ENCODE results near the gene DMD. TPM values are rescaled to one million over a fixed set of nuclear protein-coding genes. Genes with fewer than 3 reads are reported as not detected.

DMD gene
- polyA plus RNA-seq, 3 donors, result 0.23 TPM; not detected in 2

DNA sequence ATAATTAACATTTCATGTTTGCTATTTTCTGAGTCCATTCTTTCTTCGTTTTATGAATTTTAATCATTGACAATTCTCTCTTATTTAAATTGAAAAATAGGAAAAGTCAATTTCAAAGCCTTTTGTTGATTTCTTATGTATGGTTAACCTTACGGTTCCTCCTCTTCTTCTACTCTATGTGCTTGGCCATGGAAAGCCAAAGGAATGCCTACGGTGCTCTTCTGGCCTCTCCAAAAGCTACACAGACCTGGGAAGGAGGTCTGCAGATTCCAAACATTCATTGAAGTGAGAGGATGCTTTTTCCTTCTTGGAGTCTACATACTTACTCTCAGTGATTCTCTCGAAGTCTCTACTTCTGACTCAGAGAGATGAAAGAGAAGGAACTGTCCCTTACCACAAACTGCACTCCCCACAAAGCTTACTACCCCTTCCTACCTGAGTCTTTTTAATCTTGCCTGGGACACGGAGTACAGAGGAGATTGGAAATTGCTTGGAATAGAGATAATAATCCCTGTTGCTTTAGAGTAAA is 1276.4 kb downstream of the DMD start:
- H3K27ac Mint-ChIP-seq, result no peak overlapping the region
- no peak overlapping the region for H2AFZ ChIP-seq (ENCODE audit: insufficient read depth, low read depth, low read length, poor library complexity, severe bottlenecking)
- H3K36me3 Mint-ChIP-seq, result no peaks in the 10 kb centered on the region
- H3K79me2 ChIP-seq (ENCODE audit: insufficient read depth, low read length), result no peaks in the 10 kb centered on the region
- no peaks in the 10 kb centered on the region for H3K27me3 ChIP-seq (ENCODE audit: control insufficient read depth in 2 of 2, insufficient read depth in 2 of 2, low read length in 2 of 2)
- peaks cover 0 to 2% (median 0%) of the 10 kb centered on the region in 7 donors for H3K9me3 Mint-ChIP-seq
- no peaks in the 10 kb centered on the region for H3K4me1 ChIP-seq (ENCODE audit: control insufficient read depth in 1 of 2, insufficient read depth in 2 of 2, low read length in 2 of 2)
- no peak overlapping the region for H3K4me3 Mint-ChIP-seq
- no CpG with 5 or more reads among the region's 5 CpGs for WGBS (ENCODE audit: insufficient coverage)
- H3K4me2 ChIP-seq (replicated peaks; ENCODE audit: extremely low read depth, low read length, poor library complexity, severe bottlenecking), result no peak overlapping the region
- H3K36me3 ChIP-seq (replicated peaks in 1 of 2; ENCODE audit: control insufficient read depth in 1 of 2, insufficient read depth in 2 of 2, low read length in 2 of 2), result no peaks in the 10 kb centered on the region
- H3K9ac ChIP-seq (ENCODE audit: insufficient read depth, low read length, poor library complexity, severe bottlenecking), result no peak overlapping the region
- TF ChIP-seq, protein P1, sequence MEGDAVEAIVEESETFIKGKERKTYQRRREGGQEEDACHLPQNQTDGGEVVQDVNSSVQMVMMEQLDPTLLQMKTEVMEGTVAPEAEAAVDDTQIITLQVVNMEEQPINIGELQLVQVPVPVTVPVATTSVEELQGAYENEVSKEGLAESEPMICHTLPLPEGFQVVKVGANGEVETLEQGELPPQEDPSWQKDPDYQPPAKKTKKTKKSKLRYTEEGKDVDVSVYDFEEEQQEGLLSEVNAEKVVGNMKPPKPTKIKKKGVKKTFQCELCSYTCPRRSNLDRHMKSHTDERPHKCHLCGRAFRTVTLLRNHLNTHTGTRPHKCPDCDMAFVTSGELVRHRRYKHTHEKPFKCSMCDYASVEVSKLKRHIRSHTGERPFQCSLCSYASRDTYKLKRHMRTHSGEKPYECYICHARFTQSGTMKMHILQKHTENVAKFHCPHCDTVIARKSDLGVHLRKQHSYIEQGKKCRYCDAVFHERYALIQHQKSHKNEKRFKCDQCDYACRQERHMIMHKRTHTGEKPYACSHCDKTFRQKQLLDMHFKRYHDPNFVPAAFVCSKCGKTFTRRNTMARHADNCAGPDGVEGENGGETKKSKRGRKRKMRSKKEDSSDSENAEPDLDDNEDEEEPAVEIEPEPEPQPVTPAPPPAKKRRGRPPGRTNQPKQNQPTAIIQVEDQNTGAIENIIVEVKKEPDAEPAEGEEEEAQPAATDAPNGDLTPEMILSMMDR (IDR thresholded peaks at IDR 0.05), result no peak
- H3K27ac ChIP-seq (ENCODE audit: low read depth in 1 of 2, low read length in 2 of 2), result no peak overlapping the region
- H4K20me1 ChIP-seq (ENCODE audit: insufficient read depth, low read length), result no peaks in the 10 kb centered on the region
- no peaks in the 10 kb centered on the region for H3K4me1 Mint-ChIP-seq
- intact Hi-C loops (cut with micrococcal nuclease), result no loop called here
- no peaks in the 10 kb centered on the region for H3K27me3 Mint-ChIP-seq (ENCODE audit: low read depth in 3 of 3)
- no peak overlapping the region for H3K4me3 ChIP-seq (replicated peaks in 1 of 3; ENCODE audit: low read depth in 2 of 3, low read length in 3 of 3)
- no peaks in the 10 kb centered on the region for H3K9me3 ChIP-seq (replicated peaks in 1 of 2; ENCODE audit: control insufficient read depth in 1 of 2, insufficient read depth in 1 of 2, low read length in 2 of 2)
- DNase-seq, result no peak

DNA sequence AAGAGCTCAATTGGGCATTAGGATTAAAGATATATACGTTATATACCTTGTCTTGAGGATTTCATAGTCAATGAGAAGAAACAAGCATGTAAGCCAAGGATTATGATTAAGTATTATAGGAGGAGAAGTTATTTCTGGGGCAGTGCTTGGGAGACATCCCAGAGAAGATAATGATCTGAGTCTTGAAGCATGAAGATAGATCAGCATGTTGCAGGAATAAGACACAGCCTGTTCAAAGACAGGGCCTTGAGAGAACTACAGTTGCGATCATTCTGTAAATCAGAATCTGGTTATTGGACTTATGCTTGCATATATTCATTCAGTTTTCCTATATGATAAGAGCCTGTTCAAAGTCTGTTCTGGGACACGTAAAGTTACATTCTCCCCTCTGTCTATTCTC is 1277.3 kb downstream of the DMD start:
- no peaks in the 10 kb centered on the region for H4K20me1 ChIP-seq (ENCODE audit: insufficient read depth, low read length)
- no peak overlapping the region for H3K9ac ChIP-seq (ENCODE audit: insufficient read depth, low read length, poor library complexity, severe bottlenecking)
- intact Hi-C loops (cut with micrococcal nuclease), result no loop called here
- no peaks in the 10 kb centered on the region for H3K4me1 ChIP-seq (ENCODE audit: control insufficient read depth in 1 of 2, insufficient read depth in 2 of 2, low read length in 2 of 2)
- no peaks in the 10 kb centered on the region for H3K36me3 ChIP-seq (replicated peaks in 1 of 2; ENCODE audit: control insufficient read depth in 1 of 2, insufficient read depth in 2 of 2, low read length in 2 of 2)
- H3K4me2 ChIP-seq (replicated peaks; ENCODE audit: extremely low read depth, low read length, poor library complexity, severe bottlenecking), result no peak overlapping the region
- DNase-seq, result no peak
- Mint-ChIP-seq H3K27ac (no peak overlapping the region), H3K36me3 (no peaks in the 10 kb centered on the region), H3K4me3 (no peak overlapping the region), H3K9me3 (peaks cover 0 to 2% (median 0%) of the 10 kb centered on the region in 7 donors), H3K4me1 (no peaks in the 10 kb centered on the region), H3K27me3 (ENCODE audit: low read depth in 3 of 3) (no peaks in the 10 kb centered on the region)
- TF ChIP-seq, protein P1 (IDR thresholded peaks at IDR 0.05), result no peak
- H3K27ac ChIP-seq (ENCODE audit: low read depth in 1 of 2, low read length in 2 of 2), result no peak overlapping the region
- H3K27me3 ChIP-seq (ENCODE audit: control insufficient read depth in 2 of 2, insufficient read depth in 2 of 2, low read length in 2 of 2), result no peaks in the 10 kb centered on the region
- H3K4me3 ChIP-seq (replicated peaks in 1 of 3; ENCODE audit: low read depth in 2 of 3, low read length in 3 of 3), result no peak overlapping the region
- no peaks in the 10 kb centered on the region for H3K79me2 ChIP-seq (ENCODE audit: insufficient read depth, low read length)
- no peaks in the 10 kb centered on the region for H3K9me3 ChIP-seq (replicated peaks in 1 of 2; ENCODE audit: control insufficient read depth in 1 of 2, insufficient read depth in 1 of 2, low read length in 2 of 2)
- H2AFZ ChIP-seq (ENCODE audit: insufficient read depth, low read depth, low read length, poor library complexity, severe bottlenecking), result no peak overlapping the region
- WGBS (ENCODE audit: insufficient coverage), result no CpG with 5 or more reads among the region's 3 CpGs

Measured in CD14-positive monocyte (primary cell).